K562 (cell line): ENCODE data around the gene PDGFA. TPM values are rescaled to one million over a fixed set of nuclear protein-coding genes. Genes with fewer than 3 reads are reported as not detected.

Experiments used
- ATAC-seq: fragments of 200-7000 bp; cut with Tn5 transposase; 3 replicates; pipeline ENCODE4 v1.9.1; 2020; ENCODE audit warnings: moderate library complexity
- BruUV-seq: library from RNA; stranded (reverse); fragments of 400-500 nt; replicated peaks from 2 replicates; lab custom pipeline; 2021; lab: Mats Ljungman, UMichigan
- CTCF ChIA-PET: fragments of 300-600 bp; formaldehyde crosslinking; extraction: SDS; loops from one replicate; lab custom pipeline; 2021; ENCODE audit warnings: low intra/inter-chr PET ratio; lab: Yijun Ruan, JAX
- POLR2A ChIA-PET: fragments of 300-600, 350-650 bp; sonication (Branson Sonifier 250); formaldehyde crosslinking; extraction: SDS; loops from one replicate; lab custom pipeline; 2021; ENCODE audit warnings: antibody characterized with exemption, inconsistent platforms; lab: Yijun Ruan, JAX
- DNase-seq, 4 experiments: peaks; one replicate each; pipeline versions ENCODE4 v3.0.0 to v3.0.0-alpha.2; 2011 to 2018; ENCODE audit warnings: low spot score in 3 of 4, mixed read lengths in 3 of 4; ENCODE audit errors: extremely low read depth in 1 of 4
- FAIRE-seq: peaks from 2 replicates; lab custom pipeline; 2011; peaks lifted over from hg19 to GRCh38; lab: Jason Lieb, UNC
- H2AFZ ChIP-seq: 2 replicates; pipeline ENCODE4 v1.6.0; 2011; ENCODE audit warnings: low read depth, low read length, control low read depth, inconsistent platforms
- H3K27ac ChIP-seq: fragments of 200-600 bp; 3 replicates; pipeline ENCODE4 v1.8.0; 2011; ENCODE audit warnings: low read depth, mild to moderate bottlenecking, control low read depth, inconsistent platforms, low read length, moderate library complexity, mixed read lengths; ENCODE audit errors: extremely low read depth
- H3K27me3 ChIP-seq, 2 experiments: fragments of 300-600 bp in 1 of 2; 2 replicates in 1 of 2; 3 replicates in 1 of 2; pipeline versions ENCODE4 v1.6.0 to v1.8.0; 2011; ENCODE audit warnings: inconsistent platforms in 2 of 2, low read length in 2 of 2, mild to moderate bottlenecking in 1 of 2, mixed read lengths in 1 of 2, moderate library complexity in 1 of 2; ENCODE audit not compliant: control insufficient read depth in 2 of 2, insufficient read depth in 2 of 2
- H3K36me3 ChIP-seq: fragments of 300-600 bp; 3 replicates; pipeline ENCODE4 v1.8.0; 2011; ENCODE audit warnings: mild to moderate bottlenecking, low read length, inconsistent platforms; ENCODE audit not compliant: control insufficient read depth, insufficient read depth
- H3K4me1 ChIP-seq, 2 experiments: fragments of 200-600 bp in 1 of 2; replicated peaks in 1 of 2; 2 replicates in 1 of 2; 3 replicates in 1 of 2; pipeline versions ENCODE4 v1.5.1 to v1.8.0; 2011; ENCODE audit warnings: inconsistent platforms in 2 of 2, low read length in 2 of 2, mild to moderate bottlenecking in 1 of 2, mixed read lengths in 1 of 2, moderate library complexity in 1 of 2; ENCODE audit not compliant: control insufficient read depth in 2 of 2, insufficient read depth in 2 of 2
- H3K4me2 ChIP-seq: 2 replicates; pipeline ENCODE4 v1.6.1; 2011; ENCODE audit warnings: low read length, control low read depth, inconsistent platforms, mixed read lengths; ENCODE audit not compliant: insufficient read depth
- H3K4me3 ChIP-seq: fragments of 200-600 bp; sonication (generic), shearing (Covaris generic); 2 replicates; pipeline ENCODE4 v1.5.1; 2016; ENCODE audit warnings: control low read depth, inconsistent platforms
- H3K79me2 ChIP-seq: fragments of 200-600 bp; 3 replicates; pipeline ENCODE4 v1.8.0; 2011; ENCODE audit warnings: low read length, inconsistent platforms; ENCODE audit not compliant: control insufficient read depth, insufficient read depth
- H3K9ac ChIP-seq, 2 experiments: 2 replicates each; pipeline versions ENCODE4 v1.6.0 to v1.6.1; 2011; ENCODE audit warnings: low read depth in 2 of 2, low read length in 2 of 2, control low read depth in 1 of 2, inconsistent platforms in 1 of 2, mild to moderate bottlenecking in 1 of 2, mixed read lengths in 1 of 2; ENCODE audit not compliant: insufficient read depth in 1 of 2
- H3K9me1 ChIP-seq: one replicate; pipeline ENCODE4 v1.6.0; 2011; ENCODE audit warnings: inconsistent platforms, mild to moderate bottlenecking, low read length, moderate library complexity; ENCODE audit not compliant: control insufficient read depth, insufficient read depth
- H3K9me3 ChIP-seq: replicated peaks from 2 replicates; pipeline ENCODE4 v1.5.1; 2011; ENCODE audit warnings: low read depth, low read length, inconsistent platforms; ENCODE audit not compliant: control insufficient read depth, insufficient read depth
- H4K20me1 ChIP-seq: replicated peaks from 2 replicates; pipeline ENCODE4 v1.6.1; 2011; ENCODE audit warnings: low read length, inconsistent platforms, mixed read lengths; ENCODE audit not compliant: control insufficient read depth, insufficient read depth
- BHLHE40 ChIP-seq: IDR thresholded peaks from 2 replicates; pipeline ENCODE4 v1.6.1; 2011; ENCODE audit warnings: low read length, improper control_type of control experiment
- LCOR ChIP-seq: sonication (generic); formaldehyde crosslinking; IDR thresholded peaks from 2 replicates; pipeline ENCODE4 v1.8.0; 2022; ENCODE audit warnings: mild to moderate bottlenecking, missing genetic modification reagents
- MAFF ChIP-seq: IDR thresholded peaks from 2 replicates; pipeline ENCODE4 v1.6.1; 2012; ENCODE audit warnings: low read length, improper control_type of control experiment
- RUNX1 ChIP-seq: sonication (generic); IDR thresholded peaks from 2 replicates; pipeline ENCODE4 v1.6.1; 2016; ENCODE audit warnings: antibody characterized with exemption, low read depth
- SMAD1 ChIP-seq: fragments of 150-350 bp; IDR thresholded peaks from 2 replicates; pipeline ENCODE4 v1.6.1; 2014; ENCODE audit warnings: low read length, low read depth; ENCODE audit not compliant: partially characterized antibody
- ZC3H11A ChIP-seq: IDR thresholded peaks from 2 replicates; pipeline ENCODE4 v1.6.1; 2012; ENCODE audit warnings: low read depth, low read length, improper control_type of control experiment
- ZNF561 ChIP-seq: fragments of 450-650 bp; formaldehyde crosslinking; conservative IDR thresholded peaks from 2 replicates; pipeline ENCODE4 v1.4.0; 2020; ENCODE audit warnings: mild to moderate bottlenecking, moderate library complexity
- WGBS: fragments of 100-300 bp; shearing (Covaris generic); methylation state at CpG from one replicate; pipeline ENCODE4 v1.1.6; 2016; ENCODE audit warnings: low coverage, mixed read lengths; ENCODE audit not compliant: insufficient coverage; ENCODE audit errors: missing lambda C conversion rate; 5-methylcytosine and 5-hydroxymethylcytosine counted together
- in situ Hi-C: fragments of 300-500 bp; cut with MboI; formaldehyde crosslinking; loops from 4 replicates; pipeline ENCODE4 v1.15.0; 2018; ENCODE audit warnings: inconsistent platforms, mixed read lengths
- intact Hi-C: fragments of 100-400 bp; cut with micrococcal nuclease; formaldehyde crosslinking; loops from 2 replicates; pipeline ENCODE4 v1.14.2; 2022
- polyA plus RNA-seq, 8 experiments: library from polyadenylated mRNA; depleted of rRNA in 4 of 8; stranded (reverse) in 5 of 8; unstranded in 3 of 8; fragments of >200 nt; fragmentation: Nextera tagmentation in 2 of 8; fragmentation: Illumina TruSeq in 1 of 8; extraction: Ambion mirVana in 2 of 8; extraction: Trizol in 1 of 8; gene quantifications; 2 replicates each; pipeline versions ENCODE4 v1.2.1 to v1.2.3, GENCODE V29; 2011 to 2014; ENCODE audit warnings: inconsistent platforms in 1 of 8, missing spikeins in 1 of 8
- total RNA-seq, 7 experiments: library from RNA; depleted of rRNA in 6 of 7; stranded (reverse); fragments of >200 nt in 6 of 7; fragmentation: Illumina TruSeq in 2 of 7; extraction: Trizol in 2 of 7; gene quantifications; 2 replicates each; pipeline versions ENCODE4 v1.2.1 to v1.2.3, GENCODE V29; 2011 to 2021; ENCODE audit warnings: low replicate concordance in 1 of 7
- TF ChIP-seq, protein P1 (sequence below): fragments of 250-450 bp; sonication (Bioruptor Pico); IDR thresholded peaks from 2 replicates; pipeline ENCODE4 v1.5.0; 2021

The PDGFA gene
- total and polyA plus RNA-seq, 9 of the 15 experiments (the other 6 are each of a cell fraction or from before 2014, with no cell fraction given): 2.5 to 10.2 (median 4.6) TPM

- ATAC-seq: no peak
- CTCF ChIA-PET: no interaction called here
- no TSS peak for BruUV-seq
These were observed 11.9 kb downstream of the PDGFA start for GRCh38 chr7:507623-508300.

GRCh38 chr7:506921-507622, 12.6 kb downstream of the PDGFA start:
- H3K4me3 ChIP-seq: no peak overlapping the region
- intact Hi-C loops: no loop called here
- H3K9ac ChIP-seq: peak overlapping the region in 1 of 2 experiments; percentile 52; a peak in 1 of 4 replicates
- H3K79me2 ChIP-seq: no peaks in the 10 kb centered on the region
- H3K36me3 ChIP-seq: no peaks in the 10 kb centered on the region
- ATAC-seq (no peak), FAIRE-seq (no peak)
- WGBS: 48% methylated on average over 14 of the region's 15 CpGs
- H2AFZ ChIP-seq: no peak overlapping the region
- H3K27me3 ChIP-seq: no peaks in the 10 kb centered on the region
- TF ChIP-seq LCOR (CRISPR knock-in tag) (no peak), SMAD1 (no peak), BHLHE40 (no peak), RUNX1 (no peak), ZC3H11A (no peak)
- TF ChIP-seq, protein P1, sequence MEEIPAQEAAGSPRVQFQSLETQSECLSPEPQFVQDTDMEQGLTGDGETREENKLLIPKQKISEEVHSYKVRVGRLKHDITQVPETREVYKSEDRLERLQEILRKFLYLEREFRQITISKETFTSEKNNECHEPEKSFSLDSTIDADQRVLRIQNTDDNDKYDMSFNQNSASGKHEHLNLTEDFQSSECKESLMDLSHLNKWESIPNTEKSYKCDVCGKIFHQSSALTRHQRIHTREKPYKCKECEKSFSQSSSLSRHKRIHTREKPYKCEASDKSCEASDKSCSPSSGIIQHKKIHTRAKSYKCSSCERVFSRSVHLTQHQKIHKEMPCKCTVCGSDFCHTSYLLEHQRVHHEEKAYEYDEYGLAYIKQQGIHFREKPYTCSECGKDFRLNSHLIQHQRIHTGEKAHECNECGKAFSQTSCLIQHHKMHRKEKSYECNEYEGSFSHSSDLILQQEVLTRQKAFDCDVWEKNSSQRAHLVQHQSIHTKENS (CRISPR knock-in tag): no peak
- TF ChIP-seq, all 486 proteins: peak for 0
- in situ Hi-C loops: no loop called here
- DNase-seq: no peak
- ChIA-PET POLR2A (no interaction called here), CTCF (no interaction called here)
- peaks cover 5% of the 10 kb centered on the region for H3K9me1 ChIP-seq
- H3K4me1 ChIP-seq: peaks cover 0 to 25% of the 10 kb centered on the region in 2 experiments; a peak in 2 of 5 replicates
- no TSS peak for BruUV-seq
- no peaks in the 10 kb centered on the region for H3K9me3 ChIP-seq
- no peaks in the 10 kb centered on the region for H4K20me1 ChIP-seq
- no peak overlapping the region for H3K4me2 ChIP-seq
- no peak overlapping the region for H3K27ac ChIP-seq

More at GRCh38 chr7:507623-508300, 11.9 kb downstream of the PDGFA start:
- no peaks in the 10 kb centered on the region for H3K79me2 ChIP-seq
- H3K4me2 ChIP-seq: no peak overlapping the region
- H4K20me1 ChIP-seq: no peaks in the 10 kb centered on the region
- WGBS: 50% methylated on average over 13 of the region's 17 CpGs
- no peak overlapping the region for H2AFZ ChIP-seq
- DNase-seq (no peak), FAIRE-seq (no peak)
- intact Hi-C loops: no loop called here
- no peak overlapping the region for H3K27ac ChIP-seq
- TF ChIP-seq MAFF (no peak), ZNF561 (CRISPR knock-in tag) (no peak)
- no peaks in the 10 kb centered on the region for H3K27me3 ChIP-seq
- POLR2A ChIA-PET: interaction anchor here (0.6 kb wide), 1 partner anchor 39 kb away, joined by 3 read pairs; no protein-coding TSS in a partner anchor
- no peaks in the 10 kb centered on the region for H3K9me3 ChIP-seq
- in situ Hi-C loops: no loop called here
- no peak overlapping the region for H3K9ac ChIP-seq
- peaks cover 5% of the 10 kb centered on the region for H3K9me1 ChIP-seq
- H3K4me3 ChIP-seq: no peak overlapping the region
- H3K36me3 ChIP-seq: no peaks in the 10 kb centered on the region
- H3K4me1 ChIP-seq: peaks cover 0 to 28% of the 10 kb centered on the region in 2 experiments; a peak in 2 of 5 replicates
